ENCODE measurements around the gene RETREG3.
"Not testable (repeated sequence)": the region's sequence is repeated elsewhere in the genome, so short reads cannot be mapped to it uniquely, and the experiment has no call there.

Gene RETREG3

GRCh38 chr17:42553866-42554249 is 55.3 kb downstream of the RETREG3 start:
- H3K9me3 ChIP-seq (ENCODE audit: control insufficient read depth, insufficient read depth, low read length), result no peaks in the 10 kb centered on the region
- peak overlapping the region; percentile 96 for H3K4me2 ChIP-seq (ENCODE audit: low read length)
- no peaks in the 10 kb centered on the region for H3K9me2 ChIP-seq (replicated peaks; ENCODE audit: control insufficient read depth, low read length)
- no peaks in the 10 kb centered on the region for H3F3A ChIP-seq (ENCODE audit: control insufficient read depth, insufficient read depth)
- H3K36me3 ChIP-seq (ENCODE audit: control insufficient read depth, low read length), result peaks cover 3% of the 10 kb centered on the region; the same call in 1 of the 2 replicates
- no peak for TF ChIP-seq CTCF (IDR thresholded peaks at IDR 0.05; ENCODE audit: low read depth, low read length, poor library complexity, severe bottlenecking)
- TF ChIP-seq EZH2phosphoT487 (IDR thresholded peaks at IDR 0.05; ENCODE audit: borderline replicate concordance, low read length), result no peak
- no peaks in the 10 kb centered on the region for H3K27me3 ChIP-seq (ENCODE audit: control insufficient read depth, low read length)
- peaks cover 28% of the 10 kb centered on the region for H3K4me1 ChIP-seq (ENCODE audit: control insufficient read depth, low read length)
- H3K4me3 ChIP-seq (ENCODE audit: low read length), result peak overlapping the region; percentile 99
- no peaks in the 10 kb centered on the region for H4K20me1 ChIP-seq (ENCODE audit: control insufficient read depth, insufficient read depth, low read depth, low read length)
- H3K79me2 ChIP-seq (ENCODE audit: control insufficient read depth, low read length), result peaks cover 18% of the 10 kb centered on the region
- H3K27ac ChIP-seq (ENCODE audit: low read depth, low read length), result peak overlapping the region; percentile 53

GRCh38 chr17:42553161-42553818 is 55.9 kb downstream of the RETREG3 start:
- no peaks in the 10 kb centered on the region for H3K9me3 ChIP-seq (ENCODE audit: control insufficient read depth, insufficient read depth, low read length)
- no peaks in the 10 kb centered on the region for H4K20me1 ChIP-seq (ENCODE audit: control insufficient read depth, insufficient read depth, low read depth, low read length)
- peaks cover 3% of the 10 kb centered on the region; the same call in 1 of the 2 replicates for H3K36me3 ChIP-seq (ENCODE audit: control insufficient read depth, low read length)
- H3K4me1 ChIP-seq (ENCODE audit: control insufficient read depth, low read length), result peaks cover 33% of the 10 kb centered on the region
- H3K9me2 ChIP-seq (replicated peaks; ENCODE audit: control insufficient read depth, low read length), result no peaks in the 10 kb centered on the region
- peaks cover 18% of the 10 kb centered on the region for H3K79me2 ChIP-seq (ENCODE audit: control insufficient read depth, low read length)
- H3K27ac ChIP-seq (ENCODE audit: low read depth, low read length), result no peak overlapping the region
- H3K27me3 ChIP-seq (ENCODE audit: control insufficient read depth, low read length), result no peaks in the 10 kb centered on the region
- H3F3A ChIP-seq (ENCODE audit: control insufficient read depth, insufficient read depth), result no peaks in the 10 kb centered on the region
- peak overlapping the region; percentile 96 for H3K4me2 ChIP-seq (ENCODE audit: low read length)
- peak overlapping the region; percentile 99 for H3K4me3 ChIP-seq (ENCODE audit: low read length)
- no peak for TF ChIP-seq EZH2phosphoT487 (IDR thresholded peaks at IDR 0.05; ENCODE audit: borderline replicate concordance, low read length)
- no peak for TF ChIP-seq CTCF (IDR thresholded peaks at IDR 0.05; ENCODE audit: low read depth, low read length, poor library complexity, severe bottlenecking)

- not testable (repeated sequence) for H3K27ac ChIP-seq (ENCODE audit: low read depth, low read length)
Measured at GRCh38 chr17:42552736-42553135, 56.4 kb downstream of the RETREG3 start, which contains the start of gene HSD17B1. Gene HSD17B1 (plus strand): TSS chr17:42552923. CDS start chr17:42552934, 11 bp downstream.

GRCh38 chr17:42548993-42549755 is 60.0 kb downstream of the RETREG3 start:
- H3K9me2 ChIP-seq (replicated peaks; ENCODE audit: control insufficient read depth, low read length), result no peaks in the 10 kb centered on the region
- TF ChIP-seq EZH2phosphoT487 (IDR thresholded peaks at IDR 0.05; ENCODE audit: borderline replicate concordance, low read length) (no peak), CTCF (IDR thresholded peaks at IDR 0.05; ENCODE audit: low read depth, low read length, poor library complexity, severe bottlenecking) (no peak)
- peaks cover 20% of the 10 kb centered on the region for H3K4me1 ChIP-seq (ENCODE audit: control insufficient read depth, low read length)
- H3K36me3 ChIP-seq (ENCODE audit: control insufficient read depth, low read length), result no peaks in the 10 kb centered on the region; the same call in 1 of the 2 replicates
- H3K9me3 ChIP-seq (ENCODE audit: control insufficient read depth, insufficient read depth, low read length), result no peaks in the 10 kb centered on the region
- no peak overlapping the region for H3K27ac ChIP-seq (ENCODE audit: low read depth, low read length)
- peak overlapping the region; percentile 71 for H3K4me3 ChIP-seq (ENCODE audit: low read length)
- peaks cover 9% of the 10 kb centered on the region for H3K79me2 ChIP-seq (ENCODE audit: control insufficient read depth, low read length)
- no peaks in the 10 kb centered on the region for H4K20me1 ChIP-seq (ENCODE audit: control insufficient read depth, insufficient read depth, low read depth, low read length)
- H3K4me2 ChIP-seq (ENCODE audit: low read length), result peak overlapping the region; percentile 79
- H3F3A ChIP-seq (ENCODE audit: control insufficient read depth, insufficient read depth), result no peaks in the 10 kb centered on the region
- H3K27me3 ChIP-seq (ENCODE audit: control insufficient read depth, low read length), result no peaks in the 10 kb centered on the region

More at GRCh38 chr17:42552736-42553135, 56.4 kb downstream of the RETREG3 start, which contains the start of gene HSD17B1:
- H3K79me2 ChIP-seq (ENCODE audit: control insufficient read depth, low read length), result peaks cover 18% of the 10 kb centered on the region
- not testable (repeated sequence) for H3F3A ChIP-seq (ENCODE audit: control insufficient read depth, insufficient read depth); H3K36me3 ChIP-seq (ENCODE audit: control insufficient read depth, low read length); H3K9me3 ChIP-seq (ENCODE audit: control insufficient read depth, insufficient read depth, low read length); H3K9me2 ChIP-seq (replicated peaks; ENCODE audit: control insufficient read depth, low read length); H3K27me3 ChIP-seq (ENCODE audit: control insufficient read depth, low read length); H4K20me1 ChIP-seq (ENCODE audit: control insufficient read depth, insufficient read depth, low read depth, low read length)
- peaks cover 36% of the 10 kb centered on the region for H3K4me1 ChIP-seq (ENCODE audit: control insufficient read depth, low read length)
- H3K4me2 ChIP-seq (ENCODE audit: low read length), result peak within 1 kb of the TSS; percentile 96
- peak within 1 kb of the TSS; percentile 99 for H3K4me3 ChIP-seq (ENCODE audit: low read length)
